Measurements from ENCODE around the gene TRERF1. TPM values are rescaled to one million over a fixed set of nuclear protein-coding genes. Genes with fewer than 3 reads are reported as not detected.

TRERF1 gene
- total and polyA plus RNA-seq, 2 of the 4 experiments (the other 2 are of a cell fraction) = 6.3 to 9.9 TPM

GRCh38 chr6:42266538-42266937 lies 185.2 kb downstream of the TRERF1 start:
- dilution Hi-C loops (cut with HindIII; ENCODE audit: low sequenced_read_pairs, unreplicated experiment) = no loop called here
- Histone ChIP-seq H3K4me3 (ENCODE audit: insufficient read depth, low read depth, low read length) (no peak overlapping the region), H4K5ac (ENCODE audit: low read depth, low read length) (no peak overlapping the region), H3K27ac (ENCODE audit: insufficient read depth, low read length) (no peak overlapping the region), H2BK20ac (ENCODE audit: low read depth, low read length) (no peak overlapping the region), H3K79me1 (ENCODE audit: low read depth in 1 of 2, low read length in 2 of 2) (peaks cover 15 to 48% of the 10 kb centered on the region in 2 experiments), H3K23ac (ENCODE audit: low read depth, low read length) (no peak overlapping the region), H3K56ac (ENCODE audit: extremely low read depth, insufficient read depth, low read length) (no peak overlapping the region), H2BK5ac (ENCODE audit: low read depth, low read length, poor library complexity, severe bottlenecking) (no peak overlapping the region), H3K27me3 (ENCODE audit: control insufficient read depth, insufficient read depth, low read length) (no peaks in the 10 kb centered on the region), H3K14ac (replicated peaks; ENCODE audit: low read depth, low read length) (0 out of 2 replicates have a peak overlapping the region, but pooled peaks have one; percentile 12), H3K9ac (ENCODE audit: low read depth, low read length) (no peak overlapping the region), H2AK5ac (ENCODE audit: low read depth, low read length) (peak overlapping the region; percentile 31; the same call in 1 of the 2 replicates), H2AFZ (replicated peaks; ENCODE audit: low read length, poor library complexity) (no peak overlapping the region), H3K36me3 (ENCODE audit: control insufficient read depth, insufficient read depth, low read length) (peaks cover 37% of the 10 kb centered on the region), H3K4me2 (ENCODE audit: low read depth, low read length) (no peak overlapping the region), H4K8ac (ENCODE audit: low read depth in 2 of 2, low read length in 2 of 2) (peak overlapping the region in 1 of 2 experiments; percentile 17; a peak in 1 of 4 replicates), H3K4ac (ENCODE audit: low read depth, low read length) (no peak overlapping the region), H4K91ac (ENCODE audit: insufficient read depth, low read depth, low read length) (no peak overlapping the region), H2AK9ac (replicated peaks; ENCODE audit: low read depth, low read length, poor library complexity) (no peak overlapping the region), H3K18ac (ENCODE audit: low read depth, low read length) (no peak overlapping the region), H3K4me1 (ENCODE audit: control insufficient read depth, insufficient read depth, low read length) (peaks cover 2% of the 10 kb centered on the region), H2BK120ac (ENCODE audit: low read depth, low read length) (no peak overlapping the region), H2BK15ac (ENCODE audit: low read depth, low read length) (no peak overlapping the region), H4K20me1 (ENCODE audit: insufficient read depth, low read length) (no peaks in the 10 kb centered on the region), H3K9me1 (ENCODE audit: insufficient read depth, low read length) (peaks cover 24% of the 10 kb centered on the region), H3K9me3 (ENCODE audit: control insufficient read depth, insufficient read depth, low read length) (no peaks in the 10 kb centered on the region)
- POLR2A ChIA-PET (ENCODE audit: unreplicated experiment) = interaction anchor here (0.6 kb wide), 1 partner anchor 185 kb away, joined by 3 read pairs; the partner anchor contains the start of gene TRERF1
- WGBS, 2 experiments (ENCODE audit: extremely low coverage in 2 of 2, insufficient read length in 1 of 2) = no CpG with 5 or more reads among the region's 1 CpG
- intact Hi-C loops (cut with micrococcal nuclease) = no loop called here
- peak; percentile 35; the same call in 1 of the 2 replicates for ATAC-seq (ENCODE audit: low read depth)
- CTCF ChIA-PET = no interaction called here
- no peak for TF ChIP-seq POLR2A (IDR thresholded peaks at IDR 0.05; ENCODE audit: low read depth, low read length)
- TF ChIP-seq NFE2L2 (IDR thresholded peaks at IDR 0.05; ENCODE audit: low read depth, low read length) = no peak
- no peak for TF ChIP-seq ELK1 (IDR thresholded peaks at IDR 0.05; ENCODE audit: borderline replicate concordance, low read depth, low read length)
- no peak for TF ChIP-seq RFX5 (IDR thresholded peaks at IDR 0.05; ENCODE audit: low read depth, low read length)
- TF ChIP-seq MXI1 (IDR thresholded peaks at IDR 0.05; ENCODE audit: borderline replicate concordance, low read depth, low read length) = no peak
- in situ Hi-C loops (cut with MboI; ENCODE audit: low sequenced_read_pairs) = no loop called here
- DNase-seq = peak; percentile 26
- BruUV-seq (replicated peaks) = no TSS peak

Measured in IMR-90 (cell line).